Measurements from ENCODE around the gene NR3C1.

DNA sequence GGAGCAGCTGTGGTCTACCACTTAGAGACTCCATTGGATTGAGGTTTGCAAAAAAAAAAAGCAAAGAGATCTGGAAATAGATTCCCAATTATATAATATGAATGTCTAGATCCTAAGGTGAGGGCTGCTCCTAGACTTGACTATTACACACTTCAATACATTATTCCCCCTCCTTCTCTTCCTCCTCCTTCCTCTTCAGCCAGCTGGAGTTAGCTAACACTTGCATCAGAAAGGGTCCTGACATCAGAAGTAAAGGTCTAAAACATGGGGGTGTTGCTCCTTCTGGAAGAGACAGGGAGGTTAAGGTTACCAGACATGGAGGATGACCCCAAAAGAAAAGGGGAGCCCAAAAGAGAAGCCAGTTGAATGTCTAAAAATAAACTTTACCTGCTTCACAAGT lies 12.9 kb upstream of the NR3C1 start:
- TF ChIP-seq, protein P1, sequence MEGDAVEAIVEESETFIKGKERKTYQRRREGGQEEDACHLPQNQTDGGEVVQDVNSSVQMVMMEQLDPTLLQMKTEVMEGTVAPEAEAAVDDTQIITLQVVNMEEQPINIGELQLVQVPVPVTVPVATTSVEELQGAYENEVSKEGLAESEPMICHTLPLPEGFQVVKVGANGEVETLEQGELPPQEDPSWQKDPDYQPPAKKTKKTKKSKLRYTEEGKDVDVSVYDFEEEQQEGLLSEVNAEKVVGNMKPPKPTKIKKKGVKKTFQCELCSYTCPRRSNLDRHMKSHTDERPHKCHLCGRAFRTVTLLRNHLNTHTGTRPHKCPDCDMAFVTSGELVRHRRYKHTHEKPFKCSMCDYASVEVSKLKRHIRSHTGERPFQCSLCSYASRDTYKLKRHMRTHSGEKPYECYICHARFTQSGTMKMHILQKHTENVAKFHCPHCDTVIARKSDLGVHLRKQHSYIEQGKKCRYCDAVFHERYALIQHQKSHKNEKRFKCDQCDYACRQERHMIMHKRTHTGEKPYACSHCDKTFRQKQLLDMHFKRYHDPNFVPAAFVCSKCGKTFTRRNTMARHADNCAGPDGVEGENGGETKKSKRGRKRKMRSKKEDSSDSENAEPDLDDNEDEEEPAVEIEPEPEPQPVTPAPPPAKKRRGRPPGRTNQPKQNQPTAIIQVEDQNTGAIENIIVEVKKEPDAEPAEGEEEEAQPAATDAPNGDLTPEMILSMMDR (IDR thresholded peaks at IDR 0.05): no peak
- no peak for TF ChIP-seq ZFX (IDR thresholded peaks at IDR 0.05; ENCODE audit: borderline replicate concordance)

All from 22Rv1 (cell line).